Measurements from ENCODE around the gene CDKL1.
"Not testable (repeated sequence)": the region's sequence is repeated elsewhere in the genome, so short reads cannot be mapped to it uniquely, and the experiment has no call there.

Gene CDKL1

DNA sequence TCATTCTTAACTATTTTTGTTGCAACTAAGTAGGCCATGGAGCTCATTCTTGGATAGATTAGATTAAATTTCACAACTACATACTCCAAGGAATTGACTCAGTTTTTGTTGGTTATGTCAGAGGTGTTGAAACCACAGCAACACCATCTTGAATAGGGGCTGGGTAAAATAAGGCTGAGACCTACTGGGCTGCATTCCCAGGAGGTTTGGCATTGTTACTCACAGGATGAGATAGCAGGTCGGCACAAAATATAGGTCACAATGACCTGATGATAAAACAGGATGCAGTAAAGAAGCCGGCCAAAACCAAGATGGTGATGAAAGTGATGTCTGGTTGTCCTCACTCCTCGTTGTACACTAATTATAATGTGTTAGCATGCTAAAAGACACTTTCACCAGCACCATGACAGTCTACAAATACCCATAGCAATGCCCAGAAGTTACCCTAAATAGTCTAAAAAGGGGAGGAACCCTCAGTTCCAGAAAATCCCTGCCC lies 63.6 kb downstream of the CDKL1 start:
- peaks cover 22% of the 10 kb centered on the region for H3K4me1 ChIP-seq (ENCODE audit: control insufficient read depth, insufficient read depth, low read length, unreplicated experiment)
- H2AFZ ChIP-seq (ENCODE audit: low read length, unreplicated experiment) = no peak overlapping the region
- no peaks in the 10 kb centered on the region for H3K36me3 ChIP-seq (ENCODE audit: insufficient read depth, low read length)
- no peaks in the 10 kb centered on the region for H3K27me3 ChIP-seq (ENCODE audit: insufficient read depth, low read length)
- no peaks in the 10 kb centered on the region for H3K79me2 ChIP-seq (ENCODE audit: control insufficient read depth, insufficient read depth, low read length, unreplicated experiment)
- H3K27ac ChIP-seq (ENCODE audit: low read depth, low read length) = peak overlapping the region; percentile 64
- no peak overlapping the region for H3K4me3 ChIP-seq (ENCODE audit: low read depth, low read length)

DNA sequence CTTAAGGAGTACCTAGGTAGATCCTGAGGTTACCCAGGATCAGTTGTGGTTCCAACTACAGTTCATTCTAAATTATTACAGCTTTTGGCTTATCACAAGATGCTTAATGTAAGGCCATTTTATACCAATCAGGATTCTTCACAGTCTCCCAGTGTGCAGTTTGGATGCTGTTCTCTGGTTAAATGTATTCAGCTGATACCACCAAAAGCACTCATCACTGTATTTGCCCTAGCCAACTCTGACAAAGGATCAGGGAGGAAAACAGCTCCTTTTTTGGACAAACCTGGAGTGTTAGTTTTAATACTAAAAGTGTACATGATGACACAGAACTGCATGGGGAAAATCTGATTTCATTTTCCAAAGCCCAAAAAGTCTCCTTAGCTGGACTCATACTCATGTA lies 65.1 kb downstream of the CDKL1 start:
- H3K36me3 ChIP-seq (ENCODE audit: insufficient read depth, low read length) = no peaks in the 10 kb centered on the region
- H3K4me3 ChIP-seq (ENCODE audit: low read depth, low read length) = no peak overlapping the region
- H3K27ac ChIP-seq (ENCODE audit: low read depth, low read length) = no peak overlapping the region

DNA sequence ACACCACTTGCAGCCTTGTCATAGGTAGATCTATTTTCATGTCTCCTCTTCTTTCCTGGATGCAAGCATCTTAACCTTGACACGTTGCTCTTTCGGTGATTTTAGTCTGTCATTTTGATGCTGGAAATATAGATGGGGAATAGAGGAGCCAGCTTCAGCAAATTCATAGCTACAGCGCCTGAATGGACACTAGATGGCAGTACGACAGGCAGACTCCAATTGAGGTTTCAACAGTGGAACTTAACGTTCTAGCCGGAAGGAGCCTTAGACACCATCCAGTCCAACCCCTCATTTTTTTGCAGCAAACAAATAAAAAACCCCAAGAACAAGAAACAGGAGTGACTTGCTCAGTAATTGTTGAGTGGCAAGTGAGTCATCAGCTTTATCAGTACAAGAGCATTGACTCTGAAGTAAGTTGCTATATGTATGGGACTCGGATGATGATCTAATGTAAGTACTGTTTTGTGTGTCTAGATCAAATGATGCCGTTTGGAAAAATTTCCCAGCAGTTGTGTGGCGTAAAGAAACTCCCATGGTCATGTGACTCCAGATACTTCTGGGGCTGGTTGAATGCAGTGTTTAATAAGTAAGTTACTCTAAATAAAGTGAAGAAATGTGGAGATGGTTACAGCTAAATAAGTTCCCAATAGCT lies 75.5 kb downstream of the CDKL1 start:
- Histone ChIP-seq H3K79me2 (ENCODE audit: control insufficient read depth, insufficient read depth, low read length, unreplicated experiment) (peaks cover 15% of the 10 kb centered on the region), H2AFZ (ENCODE audit: low read length, unreplicated experiment) (peak overlapping the region; percentile 94), H3K4me1 (ENCODE audit: control insufficient read depth, insufficient read depth, low read length, unreplicated experiment) (peaks cover 30% of the 10 kb centered on the region), H3K27me3 (ENCODE audit: insufficient read depth, low read length) (no peaks in the 10 kb centered on the region), H3K36me3 (ENCODE audit: insufficient read depth, low read length) (peaks cover 3% of the 10 kb centered on the region; the same call in 1 of the 2 replicates), H3K27ac (ENCODE audit: low read depth, low read length) (peak overlapping the region; percentile 100), H3K4me3 (ENCODE audit: low read depth, low read length) (peak overlapping the region; percentile 68)

More for the DNA sequence above, 65.1 kb downstream of the CDKL1 start:
- H3K4me1 ChIP-seq (ENCODE audit: control insufficient read depth, insufficient read depth, low read length, unreplicated experiment) = peaks cover 22% of the 10 kb centered on the region
- H3K79me2 ChIP-seq (ENCODE audit: control insufficient read depth, insufficient read depth, low read length, unreplicated experiment) = no peaks in the 10 kb centered on the region
- no peak overlapping the region for H2AFZ ChIP-seq (ENCODE audit: low read length, unreplicated experiment)
- H3K27me3 ChIP-seq (ENCODE audit: insufficient read depth, low read length) = no peaks in the 10 kb centered on the region

DNA sequence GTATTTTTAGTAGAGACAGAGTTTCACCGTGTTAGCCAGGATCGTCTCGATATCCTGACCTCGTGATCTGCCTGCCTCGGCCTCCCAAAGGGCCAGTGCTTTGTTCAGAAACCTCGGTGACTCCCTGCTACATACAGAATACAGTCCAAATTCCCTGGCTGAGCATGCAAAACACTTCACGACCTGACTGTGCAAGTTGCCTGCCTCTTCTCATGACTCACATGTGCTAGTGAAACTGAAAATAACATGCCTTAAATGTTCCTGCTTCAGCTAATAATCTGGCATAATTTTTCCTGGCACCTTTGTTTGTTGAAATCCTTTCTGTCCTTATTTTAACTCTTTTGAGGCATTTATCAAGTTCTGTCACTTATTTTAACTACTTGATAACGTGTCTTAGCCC lies 76.4 kb downstream of the CDKL1 start:
- peaks cover 3% of the 10 kb centered on the region; the same call in 1 of the 2 replicates for H3K36me3 ChIP-seq (ENCODE audit: insufficient read depth, low read length)
- peak overlapping the region; percentile 27 for H2AFZ ChIP-seq (ENCODE audit: low read length, unreplicated experiment)
- H3K4me3 ChIP-seq (ENCODE audit: low read depth, low read length) = peak overlapping the region; percentile 68
- peaks cover 15% of the 10 kb centered on the region for H3K79me2 ChIP-seq (ENCODE audit: control insufficient read depth, insufficient read depth, low read length, unreplicated experiment)
- H3K27ac ChIP-seq (ENCODE audit: low read depth, low read length) = peak overlapping the region; percentile 100
- H3K27me3 ChIP-seq (ENCODE audit: insufficient read depth, low read length) = no peaks in the 10 kb centered on the region
- H3K4me1 ChIP-seq (ENCODE audit: control insufficient read depth, insufficient read depth, low read length, unreplicated experiment) = peaks cover 30% of the 10 kb centered on the region

DNA sequence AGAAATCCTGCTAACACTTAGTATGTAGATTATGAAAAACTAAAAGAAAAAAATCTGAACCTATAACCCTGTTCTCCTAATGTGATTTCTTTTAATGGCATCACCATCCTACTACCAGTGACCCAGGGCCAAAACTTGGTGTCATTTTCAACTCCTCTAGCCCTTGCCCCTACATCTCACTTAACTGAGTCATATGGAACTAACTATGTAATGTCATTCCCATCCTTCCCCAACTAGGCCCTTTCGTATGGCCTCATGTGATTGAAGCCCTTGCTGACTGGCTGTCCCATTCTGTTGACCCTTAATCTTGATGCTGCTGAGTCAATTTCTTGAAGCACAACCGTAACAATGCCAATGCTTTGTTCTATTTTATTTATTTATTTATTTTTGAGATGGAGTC lies 77.0 kb downstream of the CDKL1 start:
- peaks cover 30% of the 10 kb centered on the region for H3K4me1 ChIP-seq (ENCODE audit: control insufficient read depth, insufficient read depth, low read length, unreplicated experiment)
- H3K27me3 ChIP-seq (ENCODE audit: insufficient read depth, low read length) = no peaks in the 10 kb centered on the region
- no peak overlapping the region for H2AFZ ChIP-seq (ENCODE audit: low read length, unreplicated experiment)
- H3K4me3 ChIP-seq (ENCODE audit: low read depth, low read length) = no peak overlapping the region
- peaks cover 15% of the 10 kb centered on the region for H3K79me2 ChIP-seq (ENCODE audit: control insufficient read depth, insufficient read depth, low read length, unreplicated experiment)
- H3K36me3 ChIP-seq (ENCODE audit: insufficient read depth, low read length) = peaks cover 3% of the 10 kb centered on the region; the same call in 1 of the 2 replicates
- peak overlapping the region; percentile 100 for H3K27ac ChIP-seq (ENCODE audit: low read depth, low read length)

DNA sequence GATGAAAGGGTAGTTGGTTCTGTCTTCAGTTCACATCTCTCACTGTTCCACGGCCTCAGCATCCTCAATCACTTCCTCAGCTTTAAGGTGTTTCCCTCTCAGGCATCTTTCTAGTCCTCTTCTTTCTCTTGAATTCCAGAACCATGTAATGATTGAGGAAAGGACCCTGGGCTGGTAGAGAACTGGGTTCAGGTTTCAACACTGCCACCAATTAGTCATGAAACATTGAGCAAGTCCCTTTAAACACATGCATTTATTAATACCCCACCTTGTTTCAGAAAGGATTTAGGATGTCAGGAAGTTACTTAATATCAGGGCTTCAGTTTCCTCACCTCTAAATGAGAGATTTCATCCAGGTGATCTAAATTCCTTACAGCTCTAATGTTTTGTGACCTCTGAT lies 77.4 kb downstream of the CDKL1 start:
- Histone ChIP-seq H3K4me1 (ENCODE audit: control insufficient read depth, insufficient read depth, low read length, unreplicated experiment) (peaks cover 30% of the 10 kb centered on the region), H3K27me3 (ENCODE audit: insufficient read depth, low read length) (no peaks in the 10 kb centered on the region), H3K36me3 (ENCODE audit: insufficient read depth, low read length) (peaks cover 3% of the 10 kb centered on the region; the same call in 1 of the 2 replicates), H3K4me3 (ENCODE audit: low read depth, low read length) (no peak overlapping the region), H3K27ac (ENCODE audit: low read depth, low read length) (peak overlapping the region; percentile 100), H3K79me2 (ENCODE audit: control insufficient read depth, insufficient read depth, low read length, unreplicated experiment) (peaks cover 15% of the 10 kb centered on the region), H2AFZ (ENCODE audit: low read length, unreplicated experiment) (no peak overlapping the region)

DNA sequence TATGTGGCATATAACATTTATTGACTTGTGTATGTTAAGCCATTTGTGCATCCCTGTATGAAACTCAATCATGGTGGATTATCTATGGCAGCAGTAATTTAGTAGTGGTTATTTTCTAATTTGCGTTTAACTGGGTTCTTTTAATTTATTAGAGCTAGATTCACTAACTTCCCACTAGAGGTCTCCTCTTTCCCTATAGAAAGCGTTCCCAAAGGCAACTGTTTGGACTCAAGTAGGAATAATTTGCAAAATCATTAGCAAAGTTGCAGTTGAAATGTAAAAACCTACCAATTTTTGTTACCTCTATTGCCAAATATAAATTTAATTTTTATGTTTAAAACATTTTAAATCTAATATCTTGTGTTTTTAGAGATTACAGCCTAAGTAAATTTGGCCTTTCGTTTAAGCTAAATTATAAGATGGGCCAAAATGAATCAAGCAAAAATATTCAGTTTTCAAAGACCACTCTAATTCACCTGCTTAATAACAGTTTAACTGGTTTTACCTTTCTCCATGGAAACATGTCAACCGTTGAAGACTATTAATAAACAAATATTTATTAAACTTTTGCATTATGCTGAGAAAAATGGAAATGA lies 78.6 kb downstream of the CDKL1 start:
- H3K79me2 ChIP-seq (ENCODE audit: control insufficient read depth, insufficient read depth, low read length, unreplicated experiment) = peaks cover 20% of the 10 kb centered on the region
- peaks cover 34% of the 10 kb centered on the region for H3K4me1 ChIP-seq (ENCODE audit: control insufficient read depth, insufficient read depth, low read length, unreplicated experiment)
- H2AFZ ChIP-seq (ENCODE audit: low read length, unreplicated experiment) = no peak overlapping the region
- no peak overlapping the region for H3K27ac ChIP-seq (ENCODE audit: low read depth, low read length)
- no peaks in the 10 kb centered on the region for H3K27me3 ChIP-seq (ENCODE audit: insufficient read depth, low read length)
- no peak overlapping the region for H3K4me3 ChIP-seq (ENCODE audit: low read depth, low read length)
- peaks cover 3% of the 10 kb centered on the region; the same call in 1 of the 2 replicates for H3K36me3 ChIP-seq (ENCODE audit: insufficient read depth, low read length)

DNA sequence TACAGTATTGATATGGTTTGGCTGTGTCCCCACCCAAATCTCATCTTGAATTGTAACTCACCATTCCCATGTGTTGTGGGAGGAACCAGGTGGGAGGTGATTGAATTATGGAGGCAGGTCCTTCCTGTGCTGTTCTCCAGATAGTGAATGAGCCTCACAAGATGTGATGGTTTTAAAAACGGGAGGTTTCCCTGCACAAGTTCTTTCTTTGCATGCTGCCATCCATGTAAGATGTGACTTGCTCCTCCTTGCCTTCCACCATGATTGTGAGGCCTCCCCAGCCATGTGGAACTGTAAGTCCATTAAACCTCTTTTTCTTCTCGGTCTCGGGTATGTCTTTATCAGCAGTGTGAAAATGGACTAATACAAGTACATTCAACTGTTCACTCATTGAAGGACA lies 82.6 kb downstream of the CDKL1 start:
- H3K27ac ChIP-seq (ENCODE audit: low read depth, low read length); H3K36me3 ChIP-seq (ENCODE audit: insufficient read depth, low read length); H3K27me3 ChIP-seq (ENCODE audit: insufficient read depth, low read length); H3K4me3 ChIP-seq (ENCODE audit: low read depth, low read length); H2AFZ ChIP-seq (ENCODE audit: low read length, unreplicated experiment): not testable (repeated sequence)
- peaks cover 19% of the 10 kb centered on the region for H3K4me1 ChIP-seq (ENCODE audit: control insufficient read depth, insufficient read depth, low read length, unreplicated experiment)
- peaks cover 16% of the 10 kb centered on the region for H3K79me2 ChIP-seq (ENCODE audit: control insufficient read depth, insufficient read depth, low read length, unreplicated experiment)

DNA sequence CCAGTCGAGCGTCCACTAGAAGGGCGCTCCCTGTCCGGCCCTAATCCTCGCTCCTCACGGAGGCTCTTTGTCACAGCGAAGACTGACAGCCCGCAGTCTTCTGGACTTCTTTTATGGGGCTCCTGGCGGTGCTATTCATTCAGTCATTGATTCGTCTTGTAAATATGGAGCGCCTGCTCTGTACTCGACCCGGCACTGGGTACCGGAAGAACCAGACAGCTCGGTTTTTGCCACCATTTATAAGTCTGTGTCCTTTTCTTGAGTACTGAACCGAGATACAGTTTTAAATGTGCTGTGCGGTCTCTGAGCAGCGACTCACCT lies 84.0 kb downstream of the CDKL1 start:
- Histone ChIP-seq H3K27ac (ENCODE audit: low read depth, low read length) (peak overlapping the region; percentile 82), H2AFZ (ENCODE audit: low read length, unreplicated experiment) (peak overlapping the region; percentile 27), H3K27me3 (ENCODE audit: insufficient read depth, low read length) (no peaks in the 10 kb centered on the region), H3K79me2 (ENCODE audit: control insufficient read depth, insufficient read depth, low read length, unreplicated experiment) (peaks cover 13% of the 10 kb centered on the region), H3K4me3 (ENCODE audit: low read depth, low read length) (peak overlapping the region; percentile 89), H3K4me1 (ENCODE audit: control insufficient read depth, insufficient read depth, low read length, unreplicated experiment) (peaks cover 17% of the 10 kb centered on the region), H3K36me3 (ENCODE audit: insufficient read depth, low read length) (no peaks in the 10 kb centered on the region)

DNA sequence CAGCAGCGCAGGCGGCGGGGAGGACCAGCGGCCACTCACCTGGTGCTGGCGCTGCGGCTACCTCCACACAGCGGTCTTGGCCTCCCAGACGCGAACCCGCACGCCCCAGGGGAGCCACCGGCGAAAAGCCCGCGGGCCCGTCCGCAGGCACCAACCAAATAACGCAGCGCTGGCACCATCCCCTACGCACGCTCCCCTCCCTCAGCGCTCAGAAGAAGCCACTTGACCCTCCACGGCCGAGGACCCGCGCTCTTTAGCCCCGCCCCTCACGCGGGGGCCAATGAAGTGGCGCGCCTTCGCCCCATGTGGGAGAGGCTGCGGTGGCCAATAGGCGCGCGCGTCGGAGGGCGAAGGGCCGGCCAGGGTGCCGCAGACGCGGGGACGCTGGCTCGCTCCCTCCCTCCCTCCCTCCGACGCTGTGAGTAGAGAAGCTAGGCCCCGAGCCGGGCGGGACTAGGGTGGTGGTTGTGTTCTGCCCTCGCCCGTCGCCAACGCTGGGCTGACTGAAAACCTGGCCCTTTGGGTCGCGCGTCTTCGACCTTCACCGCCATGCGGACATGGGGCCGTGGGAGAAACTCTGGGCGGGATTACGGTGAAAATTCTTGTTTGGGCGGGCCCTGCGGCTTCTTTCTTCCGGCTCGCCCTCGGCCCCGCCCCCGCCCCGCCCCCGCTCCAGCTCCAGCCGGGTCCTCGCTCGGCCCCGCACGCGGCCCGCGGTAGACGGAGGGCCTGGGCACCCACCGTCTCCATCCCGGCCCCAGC lies 84.5 kb downstream of the CDKL1 start, which contains the start of the genes DMAC2L and L2HGDH:
Gene DMAC2L (plus strand): TSS at position 353 of the 762 bp plus-strand sequence. CDS start 9,164 bp downstream, outside the sequence.
Gene L2HGDH (minus strand): TSS at position 258 of the 762 bp plus-strand sequence. CDS start 79 bp downstream, at position 179.
- Histone ChIP-seq H2AFZ (ENCODE audit: low read length, unreplicated experiment) (peak within 1 kb of the TSS; percentile 86), H3K27me3 (ENCODE audit: insufficient read depth, low read length) (no peaks in the 10 kb centered on the region), H3K36me3 (ENCODE audit: insufficient read depth, low read length) (no peaks in the 10 kb centered on the region), H3K79me2 (ENCODE audit: control insufficient read depth, insufficient read depth, low read length, unreplicated experiment) (peaks cover 13% of the 10 kb centered on the region), H3K27ac (ENCODE audit: low read depth, low read length) (peak within 1 kb of the TSS; percentile 82), H3K4me1 (ENCODE audit: control insufficient read depth, insufficient read depth, low read length, unreplicated experiment) (peaks cover 17% of the 10 kb centered on the region), H3K4me3 (ENCODE audit: low read depth, low read length) (peak within 1 kb of the TSS; percentile 89)
